Astrocyte of the spinal cord (primary cell): Measurements from ENCODE around the gene FRMD4A.
"Not testable (repeated sequence)": the region's sequence is repeated elsewhere in the genome, so short reads cannot be mapped to it uniquely, and the experiment has no call there.

Experiments
- DNase-seq: peaks from one replicate; pipeline ENCODE4 v3.0.0; 2011; ENCODE audit warnings: low read depth, low spot score
- H3K4me3 ChIP-seq: 2 replicates; pipeline ENCODE4 v1.5.1; 2011; ENCODE audit warnings: low read depth, mild to moderate bottlenecking, low read length, moderate library complexity
- CTCF ChIP-seq: IDR thresholded peaks from 2 replicates; pipeline ENCODE4 v1.5.1; 2012; ENCODE audit warnings: low read depth, mild to moderate bottlenecking, low read length, inconsistent platforms
- in situ Hi-C: cut with HindIII; loops from 2 replicates; pipeline ENCODE4 v1.10.0; 2017; ENCODE audit warnings: low sequenced_read_pairs

The FRMD4A gene

GRCh38 chr10:13924040-13924725 lies 406.5 kb downstream of the FRMD4A start:
- in situ Hi-C loops: no loop called here
- no peak for TF ChIP-seq CTCF
- DNase-seq: peak; percentile 91
- H3K4me3 ChIP-seq: no peak overlapping the region

GRCh38 chr10:13922586-13922985 lies 408.1 kb downstream of the FRMD4A start:
- in situ Hi-C loops: no loop called here
- no peak overlapping the region for H3K4me3 ChIP-seq
- no peak for TF ChIP-seq CTCF
- DNase-seq: peak; percentile 35

- no peak overlapping the region for H3K4me3 ChIP-seq
- no peak for DNase-seq
- in situ Hi-C loops: no loop called here
- no peak for TF ChIP-seq CTCF
These were observed 408.8 kb downstream of the FRMD4A start for GRCh38 chr10:13921941-13922340.

GRCh38 chr10:13921131-13921530 lies 409.6 kb downstream of the FRMD4A start:
- DNase-seq, H3K4me3 ChIP-seq, in situ Hi-C loops: not testable (repeated sequence)

GRCh38 chr10:13920465-13920864 lies 410.3 kb downstream of the FRMD4A start:
- no peak for TF ChIP-seq CTCF
- H3K4me3 ChIP-seq: no peak overlapping the region
- in situ Hi-C loops: no loop called here
- DNase-seq: no peak

- no peak for DNase-seq
- in situ Hi-C loops: no loop called here
- TF ChIP-seq CTCF: no peak
- no peak overlapping the region for H3K4me3 ChIP-seq
These were observed 410.7 kb downstream of the FRMD4A start for GRCh38 chr10:13920031-13920430.

GRCh38 chr10:13917791-13918190 lies 412.9 kb downstream of the FRMD4A start:
- DNase-seq: no peak
- H3K4me3 ChIP-seq: no peak overlapping the region
- TF ChIP-seq CTCF: no peak
- in situ Hi-C loops: no loop called here
